Endothelial cell (in vitro differentiated cells): ENCODE data around the gene LBX2. TPM values are rescaled to one million over a fixed set of nuclear protein-coding genes. Genes with fewer than 3 reads are reported as not detected.
"Not testable (repeated sequence)": the region's sequence is repeated elsewhere in the genome, so short reads cannot be mapped to it uniquely, and the experiment has no call there.

Experiments
- DNase-seq: peaks from one replicate; pipeline ENCODE4 v3.0.0; 2021; ENCODE audit warnings: low spot score
- H3K27ac Mint-ChIP-seq: one replicate; pipeline ENCODE4 v1.8.0; 2021; ENCODE audit warnings: mixed read lengths, inconsistent platforms; ENCODE audit not compliant: unreplicated experiment
- H3K27me3 Mint-ChIP-seq: one replicate; pipeline ENCODE4 v1.8.0; 2021; ENCODE audit warnings: mild to moderate bottlenecking, moderate library complexity, mixed read lengths, inconsistent platforms; ENCODE audit not compliant: unreplicated experiment
- H3K36me3 Mint-ChIP-seq: one replicate; pipeline ENCODE4 v1.8.0; 2021; ENCODE audit warnings: mild to moderate bottlenecking, low read depth, mixed read lengths, inconsistent platforms; ENCODE audit not compliant: unreplicated experiment
- H3K4me1 Mint-ChIP-seq: one replicate; pipeline ENCODE4 v1.8.0; 2021; ENCODE audit warnings: mild to moderate bottlenecking, mixed read lengths, inconsistent platforms; ENCODE audit not compliant: unreplicated experiment
- H3K4me3 Mint-ChIP-seq: one replicate; pipeline ENCODE4 v1.8.0; 2021; ENCODE audit warnings: mild to moderate bottlenecking, mixed read lengths, inconsistent platforms; ENCODE audit not compliant: unreplicated experiment
- H3K9me3 Mint-ChIP-seq: one replicate; pipeline ENCODE4 v1.8.0; 2021; ENCODE audit warnings: mixed read lengths, inconsistent platforms; ENCODE audit not compliant: unreplicated experiment
- CTCF ChIP-seq: fragments of 200-600 bp; sonication (generic); IDR thresholded peaks from one replicate; pipeline ENCODE4 v1.5.0; 2021; ENCODE audit warnings: antibody characterized with exemption; ENCODE audit not compliant: unreplicated experiment
- total RNA-seq: library from RNA; stranded (reverse); fragmentation: NEBNext Ultra II Directional; extraction: Animal tissue kit (Norgen Biotek cat#: 25700); gene quantifications from one replicate; pipeline ENCODE4 v1.2.1, GENCODE V29; 2021; ENCODE audit not compliant: unreplicated experiment

LBX2 gene
- total RNA-seq, 1 donor from 2014 or later: not detected

- Mint-ChIP-seq H3K27me3 (peaks cover 18% of the 10 kb centered on the region), H3K9me3 (no peaks in the 10 kb centered on the region), H3K27ac (no peak overlapping the region), H3K4me3 (no peak overlapping the region), H3K4me1 (peaks cover 30% of the 10 kb centered on the region), H3K36me3 (peaks cover 9% of the 10 kb centered on the region)
- DNase-seq: peak; percentile 35
- TF ChIP-seq CTCF: no peak
Observed at GRCh38 chr2:74461187-74462053, 38.0 kb downstream of the LBX2 start.

DNA sequence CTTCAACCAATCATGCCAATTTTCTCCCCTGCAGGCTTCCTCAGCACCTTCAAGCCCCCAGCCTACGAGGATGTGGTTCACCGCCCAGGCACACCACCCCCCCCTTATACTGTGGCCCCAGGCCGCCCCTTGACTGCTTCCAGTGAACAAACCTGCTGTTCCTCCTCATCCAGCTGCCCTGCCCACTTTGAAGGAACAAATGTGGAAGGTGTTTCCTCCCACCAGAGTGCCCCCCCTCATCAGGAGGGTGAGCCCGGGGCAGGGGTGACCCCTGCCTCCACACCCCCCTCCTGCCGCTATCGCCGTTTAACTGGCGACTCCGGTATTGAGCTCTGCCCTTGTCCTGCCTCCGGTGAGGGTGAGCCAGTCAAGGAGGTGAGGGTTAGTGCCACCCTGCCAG, 39.2 kb downstream of the LBX2 start:
- DNase-seq, H3K9me3 Mint-ChIP-seq, H3K27ac Mint-ChIP-seq, H3K36me3 Mint-ChIP-seq: not testable (repeated sequence)
- H3K27me3 Mint-ChIP-seq: peaks cover 20% of the 10 kb centered on the region
- peaks cover 37% of the 10 kb centered on the region for H3K4me1 Mint-ChIP-seq
- peak overlapping the region; percentile 98 for H3K4me3 Mint-ChIP-seq

- H3K4me1 Mint-ChIP-seq: peaks cover 41% of the 10 kb centered on the region
- H3K4me3 Mint-ChIP-seq: peak overlapping the region; percentile 98
- H3K27ac Mint-ChIP-seq: peak overlapping the region; percentile 76
- H3K9me3 Mint-ChIP-seq, DNase-seq: not testable (repeated sequence)
- peaks cover 20% of the 10 kb centered on the region for H3K27me3 Mint-ChIP-seq
- H3K36me3 Mint-ChIP-seq: peaks cover 13% of the 10 kb centered on the region
Observed at GRCh38 chr2:74459503-74460118, 39.8 kb downstream of the LBX2 start.

DNA sequence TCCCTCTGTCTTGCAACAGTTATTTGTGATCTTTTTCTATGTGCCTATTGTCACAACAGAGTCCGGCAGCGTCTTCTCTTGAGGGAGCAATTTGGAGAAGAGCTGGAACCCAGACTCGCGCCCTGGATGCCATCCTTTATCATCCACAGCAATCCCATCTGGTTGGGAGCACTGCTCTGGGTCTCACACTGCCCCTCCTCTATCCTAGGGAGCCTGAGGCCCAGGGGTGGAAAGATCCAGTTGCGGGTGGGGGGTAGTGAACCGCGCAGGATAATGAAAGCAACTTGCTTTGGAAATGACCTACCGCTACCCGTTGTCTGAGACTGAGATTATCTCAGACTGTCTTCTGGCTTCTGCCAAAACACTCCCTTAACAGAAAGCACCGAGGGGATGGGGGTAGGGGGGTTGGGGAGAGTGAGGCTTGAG, 40.5 kb downstream of the LBX2 start:
- Mint-ChIP-seq H3K9me3 (no peaks in the 10 kb centered on the region), H3K36me3 (peaks cover 14% of the 10 kb centered on the region), H3K4me3 (peak overlapping the region; percentile 98), H3K27ac (peak overlapping the region; percentile 89), H3K27me3 (peaks cover 17% of the 10 kb centered on the region), H3K4me1 (peaks cover 38% of the 10 kb centered on the region)
- DNase-seq: no peak
- TF ChIP-seq CTCF: no peak

DNA sequence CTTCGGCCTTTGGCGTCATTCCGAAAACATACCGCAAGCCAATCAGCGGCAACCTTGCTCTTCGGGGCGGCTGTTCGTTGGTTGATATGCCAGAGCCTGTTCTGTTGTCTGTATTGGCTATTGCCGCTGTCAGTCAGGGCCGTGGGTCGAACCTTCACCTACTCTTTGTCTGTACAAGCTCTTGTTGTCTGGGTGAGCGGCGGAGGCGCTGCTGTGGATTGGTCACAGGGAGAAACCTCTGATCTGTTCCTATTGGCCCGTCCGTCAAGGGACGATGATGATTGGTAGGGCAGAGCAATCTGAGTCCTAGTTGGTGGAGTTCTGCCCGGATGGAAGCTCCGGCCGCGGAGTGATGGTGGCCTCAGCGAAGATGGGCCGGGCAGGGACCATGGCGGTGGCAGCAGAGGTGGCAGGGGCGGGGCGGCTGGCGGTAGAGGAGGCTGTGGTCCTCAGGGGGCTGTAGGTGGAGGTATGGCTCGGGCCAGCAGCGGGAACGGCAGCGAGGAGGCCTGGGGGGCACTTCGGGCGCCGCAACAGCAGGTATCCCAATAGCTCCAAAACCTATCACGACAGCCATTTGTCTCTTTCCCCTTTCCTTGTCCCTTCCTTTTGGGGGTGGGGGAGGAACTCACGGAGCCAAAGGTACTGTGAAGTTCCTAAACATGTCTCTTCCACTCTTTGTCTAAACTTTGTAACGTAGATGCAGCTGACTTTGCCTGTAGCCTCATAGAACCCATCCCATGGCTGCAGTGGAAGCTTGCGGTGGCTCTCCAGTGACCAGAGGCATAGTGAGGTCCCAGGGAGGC, 41.1 kb downstream of the LBX2 start, which contains the start of gene WBP1:
Gene WBP1 (plus strand): TSS at position 307 of the 806 bp plus-strand sequence. CDS start 165 bp downstream, at position 472.
- TF ChIP-seq CTCF: no peak
- H3K36me3 Mint-ChIP-seq: peaks cover 14% of the 10 kb centered on the region
- H3K4me3 Mint-ChIP-seq: peak within 1 kb of the TSS; percentile 98
- peak within 1 kb of the TSS; percentile 89 for H3K27ac Mint-ChIP-seq
- peaks cover 37% of the 10 kb centered on the region for H3K4me1 Mint-ChIP-seq
- peaks cover 15% of the 10 kb centered on the region for H3K27me3 Mint-ChIP-seq
- no peaks in the 10 kb centered on the region for H3K9me3 Mint-ChIP-seq
- DNase-seq: peak; percentile 97
